ENCODE measurements around the gene TMEM271. TPM values are rescaled to one million over a fixed set of nuclear protein-coding genes. Genes with fewer than 3 reads are reported as not detected.

Gene TMEM271
- total RNA-seq, 1 experiment from 2014 or later: not detected

DNA sequence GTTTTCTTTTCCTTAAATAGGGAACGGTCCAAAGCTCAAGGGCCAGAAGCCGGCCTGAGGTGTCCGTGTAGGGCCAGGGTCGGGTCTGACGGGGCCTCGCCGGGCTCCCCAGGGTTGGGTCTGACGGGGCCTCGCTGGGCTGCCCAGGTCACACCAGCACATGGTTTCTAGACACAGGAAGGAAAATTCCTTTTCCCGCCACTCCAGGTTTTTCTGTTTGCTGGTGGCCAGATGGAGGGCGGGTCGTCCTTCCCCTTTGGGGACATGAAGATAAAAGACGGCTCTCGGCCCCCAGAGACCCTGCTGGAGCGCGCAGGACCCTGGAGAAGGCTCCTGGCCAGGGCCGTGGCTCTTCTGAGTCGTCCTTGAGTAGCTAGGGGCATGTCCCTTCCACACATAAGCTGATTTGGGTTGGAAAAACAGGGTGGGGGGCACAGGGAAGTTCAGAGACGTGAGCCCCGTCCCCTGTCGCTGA, 42.0 kb downstream of the TMEM271 start:
- no peak for DNase-seq (ENCODE audit: low spot score)

DNA sequence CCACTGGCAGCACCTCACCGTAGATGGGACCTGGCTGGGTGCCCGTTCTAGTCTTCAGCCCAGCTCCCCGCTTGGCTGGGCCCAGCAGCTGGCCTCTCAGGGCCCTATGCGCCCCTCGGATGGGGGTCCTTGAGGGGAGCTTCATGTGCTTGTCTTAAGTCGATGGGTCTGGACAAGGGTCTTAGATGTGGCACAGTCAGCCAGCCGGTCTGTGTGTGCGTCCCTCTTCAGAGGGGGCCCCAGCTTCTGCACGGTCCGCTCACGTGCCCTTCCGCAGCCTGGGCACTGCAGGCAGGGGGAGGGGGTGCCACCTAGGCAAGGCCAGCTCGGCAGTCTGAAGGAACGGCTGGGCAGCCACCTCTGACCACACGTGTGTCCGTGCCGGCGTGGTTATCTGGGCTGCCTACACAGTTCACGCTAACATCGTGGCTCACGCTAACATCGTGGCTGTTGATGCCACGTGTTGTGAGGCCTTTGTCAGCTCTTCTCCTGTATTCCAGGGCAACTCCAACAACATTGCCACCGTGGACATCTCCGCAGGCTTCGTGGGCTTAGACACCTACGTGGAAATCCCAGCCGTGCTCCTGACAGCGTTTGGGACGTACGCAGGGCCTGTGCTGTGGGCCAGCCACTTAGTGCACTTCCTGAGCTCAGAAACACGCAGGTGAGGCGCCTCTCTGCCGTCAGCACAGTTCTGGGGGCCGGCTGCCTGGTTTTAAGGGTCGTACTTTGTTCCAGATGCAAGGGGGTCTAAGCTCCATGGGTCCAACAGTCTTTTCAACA, 42.6 kb downstream of the TMEM271 start:
- DNase-seq (ENCODE audit: low spot score): no peak

DNA sequence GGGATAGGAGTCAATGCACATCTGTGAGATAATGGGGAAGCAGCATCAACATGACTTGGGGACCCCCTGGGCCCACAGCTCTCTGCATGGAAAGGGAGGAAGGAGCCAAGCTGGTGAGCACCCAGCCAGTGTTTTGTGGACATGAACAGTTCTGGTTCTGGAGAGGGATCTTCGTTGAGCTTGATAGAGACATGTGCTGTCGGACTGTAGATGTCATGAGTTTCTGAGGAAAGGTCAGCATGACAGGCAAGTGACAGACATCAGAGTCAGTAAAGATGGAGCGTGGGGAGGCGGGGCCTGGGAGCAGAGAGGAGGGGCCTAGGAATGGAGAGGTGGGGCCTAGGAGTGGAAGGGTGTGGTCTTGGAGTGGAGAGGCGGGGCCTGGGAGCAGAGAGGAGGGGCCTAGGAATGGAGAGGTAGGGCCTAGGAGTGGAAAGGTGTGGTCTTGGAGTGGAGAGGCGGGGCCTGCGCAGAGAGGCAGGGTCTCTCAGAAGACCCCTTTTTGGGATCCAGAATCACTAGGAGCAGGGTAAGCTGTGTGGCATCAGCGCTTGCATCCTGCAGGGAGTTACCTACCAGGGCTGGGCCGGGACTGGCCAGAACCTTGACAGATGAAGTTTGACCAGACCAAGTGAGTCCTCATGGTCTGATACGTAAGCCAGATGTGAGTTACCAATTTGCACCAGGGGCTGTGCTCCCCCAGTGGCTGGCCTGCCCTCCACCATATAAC, 43.3 kb downstream of the TMEM271 start:
- DNase-seq (ENCODE audit: low spot score): peak; percentile 7

DNA sequence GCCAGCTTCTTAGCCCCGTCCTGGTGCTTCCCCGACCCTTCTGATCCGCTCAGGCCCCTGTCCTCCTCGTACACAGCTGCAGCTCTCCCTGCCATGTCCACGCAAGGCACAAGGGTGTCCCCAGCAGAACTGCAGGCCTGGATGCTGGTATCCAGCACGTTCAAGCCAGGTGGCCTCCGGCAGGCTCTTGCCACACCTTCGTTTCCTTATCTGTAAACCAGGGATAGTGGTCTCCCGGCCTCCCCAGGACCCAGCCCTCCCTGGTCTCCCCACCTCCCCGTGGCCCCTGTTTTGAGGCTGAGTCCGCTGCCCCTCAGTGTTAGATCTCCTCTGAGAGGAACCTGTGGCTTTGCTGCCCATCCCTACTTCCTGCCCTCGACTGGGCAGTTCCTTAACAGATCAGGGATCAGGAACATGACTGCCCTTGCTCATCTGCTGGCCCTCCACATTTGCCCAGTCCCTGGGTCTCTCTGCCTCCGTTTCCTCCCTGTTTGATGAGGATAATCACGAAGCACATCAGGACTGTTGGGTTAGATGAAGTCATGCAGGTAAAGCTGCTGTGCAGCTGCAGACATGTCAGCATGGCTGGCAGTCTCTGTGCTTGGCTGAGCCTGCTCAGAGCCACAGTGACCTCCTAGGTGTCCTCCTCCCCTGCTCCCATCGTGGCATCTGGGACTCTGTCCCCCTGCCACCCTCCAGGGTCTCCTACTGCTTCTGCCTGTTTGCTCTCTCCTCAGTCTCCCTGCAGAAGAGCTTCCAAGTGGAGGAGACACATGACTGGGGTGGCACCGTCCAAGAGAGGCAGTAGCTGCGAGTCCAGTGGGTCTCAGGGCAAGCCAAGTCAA, 44.2 kb downstream of the TMEM271 start:
- DNase-seq (ENCODE audit: low spot score): no peak

DNA sequence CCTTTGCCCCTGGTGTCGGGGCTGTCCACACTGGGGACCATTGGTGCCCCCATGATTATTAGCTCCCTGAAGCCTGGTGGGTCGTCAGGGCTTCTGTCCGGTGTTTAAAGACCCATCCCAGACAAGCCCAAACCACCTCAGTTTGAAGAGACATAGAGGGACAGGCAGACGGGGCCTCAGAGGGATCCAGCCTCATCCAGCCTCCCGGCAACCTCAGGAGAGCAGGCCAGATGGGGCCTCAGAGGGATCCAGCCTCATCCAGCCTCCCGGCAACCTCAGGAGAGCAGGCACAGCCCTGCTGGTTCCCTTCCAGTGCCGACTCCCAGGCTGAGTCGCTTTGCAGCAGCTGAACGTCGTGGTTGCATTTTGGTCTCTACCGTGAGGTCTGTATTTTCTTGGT, 45.0 kb downstream of the TMEM271 start:
- no peak for DNase-seq (ENCODE audit: low spot score)

DNA sequence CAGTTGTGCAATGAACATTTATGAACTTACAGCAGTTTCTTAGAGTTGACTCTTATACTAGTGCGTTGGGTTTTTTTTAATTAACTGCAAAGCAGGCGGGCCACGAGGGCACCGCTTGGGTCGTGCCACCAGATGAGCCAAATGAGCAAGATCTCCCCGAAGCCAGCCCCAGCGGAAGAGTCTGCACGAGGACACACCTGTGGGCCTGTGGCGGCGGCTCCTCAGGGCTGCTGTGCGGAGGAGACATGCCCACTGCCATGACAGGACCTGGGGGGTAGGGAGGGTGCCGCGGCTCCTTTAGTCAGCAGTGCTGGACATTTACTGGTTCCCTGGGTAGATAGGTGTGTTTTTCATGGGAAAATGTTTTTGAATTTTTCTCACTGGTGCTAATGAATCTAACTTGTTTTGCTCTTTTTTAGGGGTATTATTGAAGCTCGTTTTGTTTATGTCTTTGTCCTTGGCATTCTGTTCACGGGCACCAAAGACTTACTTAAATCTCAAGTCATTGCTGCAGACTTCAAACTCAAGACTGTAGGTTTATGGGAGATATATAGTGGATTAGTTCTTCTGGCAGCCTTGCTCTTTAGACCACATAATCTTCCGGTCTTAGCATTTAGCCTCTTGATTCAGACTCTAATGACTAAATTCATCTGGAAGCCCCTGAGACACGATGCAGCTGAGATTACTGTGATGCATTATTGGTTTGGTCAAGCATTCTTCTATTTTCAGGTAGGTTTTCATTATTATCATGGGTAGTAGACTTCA, 45.9 kb downstream of the TMEM271 start:
- DNase-seq (ENCODE audit: low spot score): no peak

DNA sequence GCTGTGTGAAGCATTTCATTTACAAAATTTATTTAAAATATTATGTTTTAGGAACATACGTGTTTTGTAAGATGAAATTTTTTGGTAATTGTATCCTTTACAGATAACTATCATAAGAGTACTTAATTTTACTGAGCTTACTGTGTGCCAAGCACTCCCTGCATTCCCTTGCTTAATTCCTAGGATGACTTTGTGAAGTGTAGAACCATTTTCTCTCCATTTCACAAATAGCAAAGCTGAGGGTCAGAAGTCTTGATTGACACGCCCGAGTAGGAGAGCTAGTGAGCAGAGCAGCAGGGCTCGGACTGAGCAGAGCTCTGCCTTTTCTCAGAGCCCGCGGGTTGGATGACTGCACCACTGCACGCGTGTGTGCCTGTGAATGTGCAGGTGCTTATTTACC, 46.5 kb downstream of the TMEM271 start:
- DNase-seq (ENCODE audit: low spot score): no peak

DNA sequence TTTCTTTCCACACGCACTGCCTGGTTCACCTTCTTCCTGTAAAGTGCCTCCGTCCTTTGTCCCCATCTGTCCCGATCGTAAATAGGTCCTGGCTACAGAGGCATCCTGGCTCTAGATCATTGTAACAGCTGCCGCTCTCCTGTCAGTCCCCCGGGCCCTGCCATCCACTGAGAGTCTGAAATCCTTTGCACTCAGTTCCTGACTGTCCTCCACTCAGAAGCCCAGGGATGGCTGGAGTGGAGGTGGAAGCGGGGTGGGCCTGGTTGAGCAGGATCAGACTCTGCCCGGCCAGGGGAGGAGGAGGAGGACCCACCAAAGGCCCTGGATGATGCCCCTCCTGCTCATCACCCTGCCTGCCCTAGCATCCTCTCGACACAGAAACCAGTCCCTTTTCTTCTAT, 47.3 kb downstream of the TMEM271 start:
- DNase-seq (ENCODE audit: low spot score): no peak

DNA sequence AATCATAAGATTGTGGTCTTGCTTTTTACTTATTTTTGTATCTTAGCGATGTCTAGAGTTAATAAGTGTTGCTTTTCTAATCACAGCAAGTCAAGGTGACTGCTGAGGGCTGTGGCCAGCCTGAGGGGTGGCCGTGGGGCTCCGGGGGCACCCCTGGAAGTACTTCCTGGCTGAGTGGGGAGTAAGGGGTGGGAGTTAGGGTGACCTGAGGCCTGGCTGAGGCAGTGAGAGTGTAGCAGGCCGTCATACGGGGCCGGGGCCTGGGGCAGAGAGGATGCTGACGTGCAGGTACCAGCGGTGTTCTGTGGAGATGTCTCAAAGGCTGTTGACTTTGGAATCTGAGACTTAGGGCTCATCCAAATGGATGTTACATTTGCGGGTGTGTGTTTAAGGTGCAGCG, 47.8 kb downstream of the TMEM271 start:
- no peak for DNase-seq (ENCODE audit: low spot score)

DNA sequence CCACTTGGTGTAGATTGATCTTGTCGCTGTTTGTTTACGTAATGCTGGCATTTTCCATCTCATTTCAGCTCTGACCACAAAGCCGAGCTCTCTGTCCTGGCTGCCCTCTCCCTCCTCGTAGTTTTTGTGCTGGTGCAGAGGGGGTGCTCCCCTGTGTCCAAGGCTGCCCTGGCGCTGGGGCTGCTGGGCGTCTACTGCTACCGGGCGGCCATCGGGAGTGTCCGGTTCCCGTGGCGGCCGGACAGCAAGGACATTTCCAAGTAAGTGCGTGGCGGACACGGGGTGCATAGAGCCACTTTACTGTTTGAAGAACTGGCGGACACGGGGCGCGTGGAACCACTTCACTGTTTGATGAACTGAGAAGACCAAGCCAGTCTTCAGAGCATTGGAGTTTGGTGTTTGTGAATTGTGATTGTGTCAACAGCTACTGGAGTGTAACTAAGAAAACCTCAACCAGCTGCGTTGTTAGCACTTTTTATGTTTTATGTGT, 49.1 kb downstream of the TMEM271 start:
- DNase-seq (ENCODE audit: low spot score): no peak

DNA sequence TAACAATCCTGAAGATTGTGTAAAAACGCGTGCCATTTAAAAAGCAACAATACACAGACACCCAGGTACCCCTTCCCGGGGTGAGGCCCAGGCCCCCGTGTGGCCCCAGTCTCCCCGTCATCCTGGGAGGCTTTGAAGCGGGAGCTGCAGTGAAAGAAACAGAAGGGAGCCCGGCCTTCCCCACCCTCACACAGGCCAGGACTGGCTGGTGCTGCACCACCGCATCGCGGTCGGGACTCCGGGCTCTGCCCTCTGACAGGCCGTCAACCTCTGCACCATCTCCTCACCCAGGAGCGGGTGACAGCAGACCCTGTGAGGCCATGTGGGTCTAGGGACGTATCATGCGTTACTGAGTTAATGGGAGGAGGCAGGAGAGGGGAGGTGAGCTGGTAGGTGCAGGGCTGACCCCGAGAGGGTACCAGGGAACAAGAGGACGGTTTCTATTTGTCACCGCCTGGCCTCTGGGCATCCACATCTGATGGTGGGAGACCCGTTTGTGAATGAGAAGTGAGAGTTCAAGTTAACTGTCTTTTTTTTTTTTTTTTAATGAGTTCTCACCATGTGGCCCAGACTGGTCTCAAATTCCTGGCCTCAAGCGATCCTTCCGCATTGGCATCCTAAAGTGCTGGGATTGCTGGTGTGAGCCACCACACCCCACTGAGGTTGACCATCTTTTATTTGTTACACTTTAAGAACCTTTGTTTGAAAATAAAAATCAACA, 49.7 kb downstream of the TMEM271 start:
- no peak for DNase-seq (ENCODE audit: low spot score)

DNA sequence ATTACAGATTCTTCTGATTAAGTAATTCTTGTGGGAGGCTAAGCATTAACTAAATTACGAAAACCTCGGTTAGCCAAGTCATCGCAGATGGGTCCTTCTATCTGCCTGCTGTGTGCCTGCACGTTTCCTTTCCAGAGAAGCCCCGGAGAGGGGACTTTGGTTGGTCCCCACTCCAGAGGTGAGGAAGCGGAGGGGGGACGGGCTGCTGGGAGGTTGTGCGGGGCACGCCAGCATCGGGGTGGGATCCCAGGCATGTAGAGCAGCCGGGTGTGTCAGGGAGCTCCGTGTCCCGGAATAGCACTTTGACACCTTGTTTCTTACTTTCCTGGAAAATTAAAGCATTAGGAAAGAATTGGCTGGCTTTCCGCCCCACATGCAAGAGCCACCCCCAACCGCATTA, 50.4 kb downstream of the TMEM271 start:
- DNase-seq (ENCODE audit: low spot score): no peak

DNA sequence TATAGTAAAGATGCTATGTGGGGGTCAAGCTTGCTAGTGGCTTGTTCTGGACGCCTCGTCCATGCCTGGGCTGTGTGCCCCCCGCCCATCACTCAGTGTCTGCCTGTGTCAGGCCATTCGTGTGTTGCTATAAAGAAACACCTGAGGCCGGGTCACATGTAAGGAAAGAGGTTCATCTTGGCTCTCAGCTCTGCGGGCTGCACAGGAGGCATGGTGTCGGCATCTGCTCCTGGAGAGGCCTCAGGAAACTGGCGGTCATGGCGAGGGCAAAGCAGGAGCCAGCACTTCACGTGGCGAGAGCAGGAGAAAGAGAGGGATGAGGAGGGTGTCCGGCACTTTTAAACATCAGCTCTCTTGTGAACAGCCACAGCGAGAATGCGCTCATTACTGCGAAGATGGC, 51.9 kb downstream of the TMEM271 start:
- no peak for DNase-seq (ENCODE audit: low spot score)

Other genes starting within 250 kb of the TMEM271 start
- gene ZNF141, start 238.5 kb downstream of the TMEM271 start, total RNA-seq (2014; rRNA removed; shearing (Covaris generic)): 0.44 and 0.84 TPM in 2 replicates
- gene ZNF721, start 77.1 kb downstream of the TMEM271 start, total RNA-seq (2014; rRNA removed; shearing (Covaris generic)): 13.9 and 16.5 TPM in 2 replicates
- gene PIGG, start 77.1 kb downstream of the TMEM271 start, total RNA-seq (2014; rRNA removed; shearing (Covaris generic)): 42.1 and 49.7 TPM in 2 replicates
- gene PDE6B, start 49.3 kb upstream of the TMEM271 start, total RNA-seq (2014; rRNA removed; shearing (Covaris generic)): not detected in 2 replicates
- 378 and 389 TPM in 2 replicates for gene ATP5ME, start 98.0 kb upstream of the TMEM271 start, total RNA-seq (2014; rRNA removed; shearing (Covaris generic))
- gene MYL5, start 98.2 kb upstream of the TMEM271 start, total RNA-seq (2014; rRNA removed; shearing (Covaris generic)): 10.9 and 12.6 TPM in 2 replicates
- gene SLC49A3, start 112.9 kb upstream of the TMEM271 start, total RNA-seq (2014; rRNA removed; shearing (Covaris generic)): 0.56 TPM in 1 of 2 replicates, not detected in the other
- 48.6 and 64.9 TPM in 2 replicates for gene PCGF3, start 129.5 kb upstream of the TMEM271 start, total RNA-seq (2014; rRNA removed; shearing (Covaris generic))
- gene CPLX1, start 249.8 kb upstream of the TMEM271 start, total RNA-seq (2014; rRNA removed; shearing (Covaris generic)): 0.28 and 0.73 TPM in 2 replicates